OCI-LY1 (cell line): Measurements from ENCODE around the gene SENP6.

Source experiments
- CTCF ChIP-seq: fragments of 200-600 bp; sonication (generic), shearing (Covaris generic); IDR thresholded peaks from 2 replicates; pipeline ENCODE4 v1.5.1; 2017; ENCODE audit warnings: mild to moderate bottlenecking, antibody characterized with exemption, low read length, moderate library complexity, mixed read lengths
- EZH2 ChIP-seq: fragments of 200-600 bp; sonication (generic), shearing (Covaris generic); IDR thresholded peaks from 2 replicates; pipeline ENCODE4 v1.8.0; 2017; ENCODE audit warnings: borderline replicate concordance, mixed run types, mild to moderate bottlenecking, antibody characterized with exemption, low read length, moderate library complexity, mixed read lengths

DNA sequence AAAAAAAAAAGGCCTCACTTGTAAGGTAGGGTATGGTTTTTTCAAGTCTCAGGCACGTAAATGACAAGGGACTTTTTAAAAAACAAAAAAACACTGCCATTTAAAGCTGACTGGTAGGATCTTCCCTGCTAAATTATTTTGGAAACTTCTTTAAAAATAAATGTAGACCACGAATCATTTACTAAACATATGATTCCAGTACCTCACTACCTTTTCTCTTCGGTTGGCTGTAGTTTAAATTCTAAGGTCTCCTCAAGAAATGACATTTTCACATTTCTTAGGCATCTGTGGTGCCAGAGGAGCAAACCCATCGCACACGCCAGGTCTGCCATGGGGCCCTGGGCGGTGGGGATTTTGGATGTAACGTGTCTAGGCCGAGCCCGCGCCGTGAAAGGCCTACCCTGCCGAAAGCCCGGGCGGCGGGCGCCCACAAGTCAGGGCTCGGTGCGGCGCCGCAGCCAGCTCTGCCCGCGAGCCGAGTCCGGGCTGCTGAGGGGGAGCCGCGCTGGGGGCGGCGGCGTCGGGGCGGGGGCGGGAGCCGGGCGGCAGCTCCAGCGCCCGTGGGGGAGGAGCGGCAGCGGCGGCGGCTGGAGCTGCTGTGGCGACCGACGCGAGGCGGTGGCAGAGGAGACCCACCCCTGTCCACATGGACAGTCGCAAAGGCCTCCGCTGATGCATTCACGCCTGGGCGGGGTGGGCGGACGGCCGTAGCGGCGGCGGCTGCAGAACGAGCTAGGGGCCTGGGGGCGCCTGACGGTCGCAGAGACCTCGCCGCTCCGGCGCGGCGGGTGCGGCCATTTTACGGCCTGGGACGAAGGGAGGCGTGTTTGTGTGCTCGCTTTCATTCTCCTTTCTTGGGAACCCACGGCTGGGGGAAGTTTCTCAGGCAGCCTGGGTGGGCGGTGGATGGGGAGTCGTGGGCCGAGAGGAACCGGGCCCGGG, at the start of gene SENP6:
- TF ChIP-seq CTCF (no peak), EZH2 (no peak)
